Uterus (tissue), 2 donors: ENCODE data around the gene ST3GAL2.
"Not testable (repeated sequence)": the region's sequence is repeated elsewhere in the genome, so short reads cannot be mapped to it uniquely, and the experiment has no call there.

Experiments used
- CTCF ChIP-seq, 4 experiments: fragments of 200-600 bp in 2 of 4; fragments of 450-650 bp in 2 of 4; sonication (generic) in 2 of 4; IDR thresholded peaks; one replicate each; pipeline ENCODE4 v1.5.1; 2016 to 2019; ENCODE audit warnings: antibody characterized with exemption in 4 of 4, mild to moderate bottlenecking in 2 of 4, moderate library complexity in 1 of 4
- POLR2A ChIP-seq, 2 donors: fragments of 450-650 bp; IDR thresholded peaks; one replicate each; pipeline ENCODE4 v1.6.1; 2016; ENCODE audit warnings: antibody characterized with exemption in 2 of 2, mild to moderate bottlenecking in 1 of 2, moderate library complexity in 1 of 2

GRCh38 chr16:70406104-70406503, 32.8 kb downstream of the ST3GAL2 start:
- not testable (repeated sequence) for TF ChIP-seq CTCF, POLR2A (IDR thresholded peaks at IDR 0.05)
